SJSA1 (cell line): ENCODE data around the gene ERC1. TPM values are rescaled to one million over a fixed set of nuclear protein-coding genes. Genes with fewer than 3 reads are reported as not detected.
"Not testable (repeated sequence)": the region's sequence is repeated elsewhere in the genome, so short reads cannot be mapped to it uniquely, and the experiment has no call there.

ENCODE experiments used
- DNase-seq, 2 experiments: peaks; one replicate each; pipeline ENCODE4 v3.0.0-alpha.2; 2015 to 2020; ENCODE audit warnings: low spot score in 2 of 2, low read depth in 1 of 2
- H3K27ac ChIP-seq: fragments of 250-450 bp; sonication (Bioruptor Pico); 2 replicates; pipeline ENCODE4 v1.5.1; 2020; ENCODE audit warnings: mild to moderate bottlenecking, moderate library complexity
- H3K27me3 ChIP-seq: fragments of 250-450 bp; sonication (Bioruptor Pico); replicated peaks from 2 replicates; pipeline ENCODE4 v1.5.1; 2020; ENCODE audit warnings: mild to moderate bottlenecking, moderate library complexity
- H3K36me3 ChIP-seq: fragments of 250-450 bp; sonication (Bioruptor Pico); 2 replicates; pipeline ENCODE4 v1.5.1; 2020; ENCODE audit warnings: mild to moderate bottlenecking
- H3K4me1 ChIP-seq: fragments of 250-450 bp; sonication (Bioruptor Pico); replicated peaks from 2 replicates; pipeline ENCODE4 v1.6.1; 2021; ENCODE audit warnings: mild to moderate bottlenecking
- H3K4me3 ChIP-seq: fragments of 250-450 bp; sonication (Bioruptor Pico); 2 replicates; pipeline ENCODE4 v1.5.1; 2020; ENCODE audit warnings: mild to moderate bottlenecking
- H3K9me3 ChIP-seq: fragments of 250-450 bp; sonication (Bioruptor Pico); replicated peaks from 2 replicates; pipeline ENCODE4 v1.5.1; 2020; ENCODE audit warnings: mild to moderate bottlenecking
- total RNA-seq: library from RNA; depleted of rRNA; stranded (reverse); fragments of >200 nt; shearing (Covaris generic); gene quantifications from 2 replicates; pipeline ENCODE4 v1.2.3, GENCODE V29; 2014

ERC1 gene
- total RNA-seq, 1 experiment from 2014 or later, result 19.7 TPM

GRCh38 chr12:1255125-1255524 is 264.1 kb downstream of the ERC1 start:
- not testable (repeated sequence) for H3K4me1 ChIP-seq, H3K27me3 ChIP-seq, DNase-seq, H3K9me3 ChIP-seq, H3K4me3 ChIP-seq, H3K27ac ChIP-seq, H3K36me3 ChIP-seq

GRCh38 chr12:1255854-1256253 is 264.8 kb downstream of the ERC1 start:
- H3K4me1 ChIP-seq, H3K4me3 ChIP-seq, H3K9me3 ChIP-seq, H3K36me3 ChIP-seq, DNase-seq, H3K27ac ChIP-seq, H3K27me3 ChIP-seq: not testable (repeated sequence)

- Histone ChIP-seq H3K4me1 (no peaks in the 10 kb centered on the region), H3K9me3 (no peaks in the 10 kb centered on the region), H3K4me3 (no peak overlapping the region), H3K27me3 (no peaks in the 10 kb centered on the region), H3K36me3 (no peaks in the 10 kb centered on the region), H3K27ac (no peak overlapping the region)
- no peak for DNase-seq
Measured at GRCh38 chr12:1256285-1256684, 265.3 kb downstream of the ERC1 start.

GRCh38 chr12:1256991-1257390 is 266.0 kb downstream of the ERC1 start:
- H3K4me3 ChIP-seq, result no peak overlapping the region
- H3K27me3 ChIP-seq, result no peaks in the 10 kb centered on the region
- DNase-seq, result no peak
- H3K36me3 ChIP-seq, result no peaks in the 10 kb centered on the region
- H3K4me1 ChIP-seq, result no peaks in the 10 kb centered on the region
- no peak overlapping the region for H3K27ac ChIP-seq
- no peaks in the 10 kb centered on the region for H3K9me3 ChIP-seq

GRCh38 chr12:1262011-1262410 is 271.0 kb downstream of the ERC1 start:
- H3K27me3 ChIP-seq, result no peaks in the 10 kb centered on the region
- H3K27ac ChIP-seq, result no peak overlapping the region
- DNase-seq, result no peak

GRCh38 chr12:1267243-1267642 is 276.2 kb downstream of the ERC1 start:
- Histone ChIP-seq H3K27me3 (no peaks in the 10 kb centered on the region), H3K4me1 (no peaks in the 10 kb centered on the region), H3K36me3 (peaks cover 7% of the 10 kb centered on the region; the same call in 1 of the 2 replicates), H3K27ac (no peak overlapping the region), H3K4me3 (no peak overlapping the region), H3K9me3 (no peaks in the 10 kb centered on the region)
- no peak for DNase-seq

More at GRCh38 chr12:1262011-1262410, 271.0 kb downstream of the ERC1 start:
- H3K4me3 ChIP-seq, result no peak overlapping the region
- H3K36me3 ChIP-seq, result 0 out of 2 replicates have a peak, but pooled peaks cover 4% of the 10 kb centered on the region
- H3K4me1 ChIP-seq, result no peaks in the 10 kb centered on the region
- no peaks in the 10 kb centered on the region for H3K9me3 ChIP-seq

- Histone ChIP-seq H3K36me3 (peaks cover 3% of the 10 kb centered on the region; the same call in 1 of the 2 replicates), H3K9me3 (no peaks in the 10 kb centered on the region), H3K4me1 (no peaks in the 10 kb centered on the region), H3K27ac (no peak overlapping the region), H3K27me3 (no peaks in the 10 kb centered on the region), H3K4me3 (no peak overlapping the region)
- DNase-seq, result no peak
Measured at GRCh38 chr12:1272142-1272541, 281.1 kb downstream of the ERC1 start.

- H3K4me3 ChIP-seq, result no peak overlapping the region
- DNase-seq, result no peak
Measured at GRCh38 chr12:1273051-1273450, 282.0 kb downstream of the ERC1 start.

GRCh38 chr12:1277905-1278304 is 286.9 kb downstream of the ERC1 start:
- no peaks in the 10 kb centered on the region for H3K36me3 ChIP-seq
- H3K4me1 ChIP-seq, result peaks cover 9% of the 10 kb centered on the region
- no peak for DNase-seq
- no peak overlapping the region for H3K27ac ChIP-seq
- H3K9me3 ChIP-seq, result no peaks in the 10 kb centered on the region
- H3K4me3 ChIP-seq, result no peak overlapping the region
- H3K27me3 ChIP-seq, result no peaks in the 10 kb centered on the region

More at GRCh38 chr12:1273051-1273450, 282.0 kb downstream of the ERC1 start:
- Histone ChIP-seq H3K4me1 (no peaks in the 10 kb centered on the region), H3K36me3 (peaks cover 3% of the 10 kb centered on the region; the same call in 1 of the 2 replicates), H3K27ac (no peak overlapping the region), H3K27me3 (no peaks in the 10 kb centered on the region), H3K9me3 (no peaks in the 10 kb centered on the region)

GRCh38 chr12:1279050-1279449 is 288.0 kb downstream of the ERC1 start:
- no peaks in the 10 kb centered on the region for H3K9me3 ChIP-seq
- DNase-seq, result no peak
- H3K36me3 ChIP-seq, result no peaks in the 10 kb centered on the region
- H3K4me1 ChIP-seq, result peaks cover 9% of the 10 kb centered on the region
- no peak overlapping the region for H3K27ac ChIP-seq
- H3K27me3 ChIP-seq, result no peaks in the 10 kb centered on the region
- no peak overlapping the region for H3K4me3 ChIP-seq

GRCh38 chr12:1280059-1280458 is 289.0 kb downstream of the ERC1 start:
- H3K36me3 ChIP-seq, result no peaks in the 10 kb centered on the region

GRCh38 chr12:1281683-1282366 is 290.8 kb downstream of the ERC1 start:
- Histone ChIP-seq H3K27ac (no peak overlapping the region), H3K36me3 (no peaks in the 10 kb centered on the region), H3K4me1 (peaks cover 9% of the 10 kb centered on the region), H3K4me3 (no peak overlapping the region), H3K9me3 (no peaks in the 10 kb centered on the region), H3K27me3 (no peaks in the 10 kb centered on the region)
- DNase-seq, result peak; percentile 44 to 50

More at GRCh38 chr12:1280059-1280458, 289.0 kb downstream of the ERC1 start:
- no peaks in the 10 kb centered on the region for H3K9me3 ChIP-seq
- H3K27ac ChIP-seq, result no peak overlapping the region
- H3K4me1 ChIP-seq, result peaks cover 9% of the 10 kb centered on the region
- H3K27me3 ChIP-seq, result no peaks in the 10 kb centered on the region
- H3K4me3 ChIP-seq, result no peak overlapping the region
- no peak for DNase-seq

- Histone ChIP-seq H3K27me3 (no peaks in the 10 kb centered on the region), H3K4me1 (peaks cover 9% of the 10 kb centered on the region), H3K27ac (no peak overlapping the region), H3K4me3 (no peak overlapping the region), H3K36me3 (no peaks in the 10 kb centered on the region), H3K9me3 (no peaks in the 10 kb centered on the region)
- DNase-seq, result no peak
Measured at GRCh38 chr12:1282670-1283315, 291.8 kb downstream of the ERC1 start.

- no peaks in the 10 kb centered on the region for H3K9me3 ChIP-seq
- no peaks in the 10 kb centered on the region for H3K27me3 ChIP-seq
- H3K27ac ChIP-seq, result no peak overlapping the region
- no peak for DNase-seq
- H3K4me3 ChIP-seq, result no peak overlapping the region
- no peaks in the 10 kb centered on the region for H3K36me3 ChIP-seq
- peaks cover 9% of the 10 kb centered on the region for H3K4me1 ChIP-seq
Measured at GRCh38 chr12:1283316-1283715, 292.3 kb downstream of the ERC1 start.
